Activated CD4-positive, alpha-beta memory T cell treated with anti-CD3 and anti-CD28 coated beads, Interleukin-2, amount 10 ng/mL, durations not matched to agents 7 days and 5 days (primary cell): Measurements from ENCODE around the gene ABHD12. TPM values are rescaled to one million over a fixed set of nuclear protein-coding genes. Genes with fewer than 3 reads are reported as not detected.
"Not testable (repeated sequence)": the region's sequence is repeated elsewhere in the genome, so short reads cannot be mapped to it uniquely, and the experiment has no call there.

Experiments used
- CTCF ChIA-PET: fragments of 350-600 bp; sonication (Branson Sonifier 250); formaldehyde crosslinking; loops from one replicate; lab custom pipeline; 2021; ENCODE audit warnings: antibody characterized with exemption, inconsistent platforms; lab: Charles Lee
- POLR2A ChIA-PET: fragments of 350-600 bp; sonication (Branson Sonifier 250); formaldehyde crosslinking; loops from one replicate; lab custom pipeline; 2021; ENCODE audit warnings: antibody characterized with exemption; lab: Charles Lee
- DNase-seq: peaks from one replicate; pipeline ENCODE4 v3.0.0-alpha.2; 2020
- H3K27ac Mint-ChIP-seq: one replicate; pipeline ENCODE4 v1.8.0; 2021; ENCODE audit warnings: mild to moderate bottlenecking, mixed read lengths
- H3K27me3 Mint-ChIP-seq: one replicate; pipeline ENCODE4 v1.8.0; 2021; ENCODE audit warnings: mixed read lengths
- H3K36me3 Mint-ChIP-seq: one replicate; pipeline ENCODE4 v1.8.0; 2021; ENCODE audit warnings: low read depth, mixed read lengths
- H3K4me1 Mint-ChIP-seq: one replicate; pipeline ENCODE4 v1.8.0; 2021; ENCODE audit warnings: mixed read lengths
- H3K4me3 Mint-ChIP-seq: one replicate; pipeline ENCODE4 v1.8.0; 2021; ENCODE audit warnings: mild to moderate bottlenecking, mixed read lengths
- H3K9me3 Mint-ChIP-seq: one replicate; pipeline ENCODE4 v1.8.0; 2021; ENCODE audit warnings: mixed read lengths
- total RNA-seq, 2 experiments: library from RNA; stranded (reverse); gene quantifications; one replicate each; pipeline ENCODE4 v1.2.3, GENCODE V29; 2021

ABHD12 gene
- total RNA-seq, 2 experiments from 2014 or later: 30.8 to 31.7 TPM

DNA sequence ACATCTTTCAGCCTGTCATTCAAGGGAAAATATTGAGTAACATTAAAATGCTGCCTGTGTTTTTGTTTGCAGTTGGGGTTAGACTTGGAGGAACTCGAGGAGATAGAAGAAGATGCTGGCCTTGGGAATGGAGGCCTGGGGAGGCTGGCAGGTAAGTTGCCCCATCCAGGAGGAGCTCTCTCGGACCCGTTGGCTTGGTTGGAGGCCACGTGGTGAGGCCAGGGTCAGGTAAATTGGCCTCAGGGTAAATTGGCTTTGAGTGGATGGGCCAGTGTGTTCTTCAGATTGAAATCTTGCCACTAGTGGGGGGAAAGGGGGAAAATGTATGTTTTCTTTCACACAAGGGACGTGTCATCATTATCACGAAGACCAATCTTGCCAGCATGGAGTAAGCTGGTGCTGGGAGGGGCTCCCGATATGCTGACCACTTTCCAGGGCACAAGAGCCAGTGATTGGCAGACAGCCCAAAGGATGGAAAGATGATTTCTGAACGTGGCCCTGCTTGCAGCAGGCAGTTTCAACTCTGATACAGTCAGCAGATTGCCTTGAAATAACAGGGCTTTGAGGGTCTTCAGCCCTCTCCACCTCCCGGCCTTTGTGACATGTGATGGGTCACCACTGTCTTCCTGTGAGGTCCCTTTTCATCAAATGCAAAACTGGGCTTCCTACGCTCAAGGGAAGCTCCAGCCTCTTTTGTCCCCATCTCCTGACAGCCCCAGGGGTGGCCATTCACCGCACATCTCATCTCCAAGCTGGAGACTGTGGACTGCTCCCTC lies 121.4 kb downstream of the ABHD12 start:
- H3K27ac Mint-ChIP-seq: no peak overlapping the region
- no peaks in the 10 kb centered on the region for H3K9me3 Mint-ChIP-seq
- no peak overlapping the region for H3K4me3 Mint-ChIP-seq
- POLR2A ChIA-PET: no interaction called here
- H3K36me3 Mint-ChIP-seq: peaks cover 14% of the 10 kb centered on the region
- no peak for DNase-seq
- H3K27me3 Mint-ChIP-seq: no peaks in the 10 kb centered on the region
- CTCF ChIA-PET: interaction anchor here (0.5 kb wide), 1 partner anchor 101 kb away, joined by 3 read pairs; no protein-coding TSS in a partner anchor
- H3K4me1 Mint-ChIP-seq: no peaks in the 10 kb centered on the region

DNA sequence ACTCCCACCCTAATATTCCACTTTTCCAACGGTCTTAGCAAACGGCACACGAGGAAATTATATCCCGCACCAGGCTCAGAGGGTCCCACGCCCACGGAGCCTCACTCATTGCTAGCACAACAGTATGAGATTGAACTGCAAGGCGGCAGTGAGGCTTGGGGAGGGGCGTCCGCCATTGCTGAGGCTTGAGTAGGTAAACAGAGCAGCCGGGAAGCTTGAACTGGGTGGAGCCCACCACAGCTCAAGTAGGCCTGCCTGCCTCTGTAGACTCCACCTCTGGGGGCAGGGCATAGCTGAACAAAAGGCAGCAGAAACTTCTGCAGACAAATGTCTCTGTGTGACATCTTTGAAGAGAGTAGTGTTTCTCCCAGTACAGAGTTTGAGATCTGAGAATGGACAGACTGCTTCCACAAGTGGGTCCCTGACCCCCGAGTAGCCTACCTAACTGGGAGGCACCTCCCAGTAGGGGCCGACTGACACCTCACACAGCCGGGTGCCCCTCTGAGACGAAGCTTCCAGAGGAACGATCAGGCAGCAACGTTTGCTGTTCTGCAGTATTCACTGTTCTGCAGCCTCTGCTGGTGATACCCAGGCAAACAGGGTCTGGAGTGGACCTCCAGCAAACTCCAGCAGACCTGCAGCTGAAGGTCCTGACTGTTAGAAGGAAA lies 129.7 kb downstream of the ABHD12 start:
- H3K27ac Mint-ChIP-seq, POLR2A ChIA-PET: not testable (repeated sequence)

DNA sequence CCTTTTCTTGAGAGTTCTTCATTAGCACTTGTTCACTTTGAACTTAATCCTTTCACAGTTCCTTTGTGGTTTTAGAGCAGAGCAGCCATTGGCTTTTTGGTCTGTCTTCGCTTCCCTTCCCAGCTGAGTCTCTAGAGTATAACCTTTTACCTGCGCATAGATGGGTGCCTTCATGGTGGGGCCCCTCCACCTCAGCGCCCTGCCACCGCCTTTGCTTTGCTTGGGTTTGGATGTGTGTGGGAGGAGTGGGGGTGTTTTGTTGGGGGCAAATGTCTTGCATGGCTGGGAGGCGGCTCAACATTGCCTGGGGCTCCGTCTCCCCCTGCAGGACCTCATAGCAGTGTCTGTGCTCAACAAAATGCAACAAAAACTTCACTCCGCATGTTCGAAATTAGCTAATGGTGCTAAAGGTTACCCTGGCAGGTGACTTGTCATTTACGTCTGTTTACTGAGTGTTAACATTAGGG lies 130.8 kb downstream of the ABHD12 start:
- CTCF ChIA-PET: no interaction called here
- POLR2A ChIA-PET: interaction anchor here (1.2 to 1.3 kb wide), 2 partner anchors 11 to 201 kb away, joined by 3 read pairs; partner anchors contain the start of gene ACSS1
- H3K4me3 Mint-ChIP-seq: no peak overlapping the region
- H3K27ac Mint-ChIP-seq: no peak overlapping the region
- H3K27me3 Mint-ChIP-seq: no peaks in the 10 kb centered on the region
- no peak for DNase-seq
- H3K36me3 Mint-ChIP-seq: peaks cover 43% of the 10 kb centered on the region
- no peaks in the 10 kb centered on the region for H3K9me3 Mint-ChIP-seq
- peaks cover 2% of the 10 kb centered on the region for H3K4me1 Mint-ChIP-seq

More for the DNA sequence above, 129.7 kb downstream of the ABHD12 start:
- CTCF ChIA-PET, H3K4me1 Mint-ChIP-seq, H3K9me3 Mint-ChIP-seq, DNase-seq, H3K4me3 Mint-ChIP-seq, H3K27me3 Mint-ChIP-seq: not testable (repeated sequence)
- peaks cover 43% of the 10 kb centered on the region for H3K36me3 Mint-ChIP-seq

DNA sequence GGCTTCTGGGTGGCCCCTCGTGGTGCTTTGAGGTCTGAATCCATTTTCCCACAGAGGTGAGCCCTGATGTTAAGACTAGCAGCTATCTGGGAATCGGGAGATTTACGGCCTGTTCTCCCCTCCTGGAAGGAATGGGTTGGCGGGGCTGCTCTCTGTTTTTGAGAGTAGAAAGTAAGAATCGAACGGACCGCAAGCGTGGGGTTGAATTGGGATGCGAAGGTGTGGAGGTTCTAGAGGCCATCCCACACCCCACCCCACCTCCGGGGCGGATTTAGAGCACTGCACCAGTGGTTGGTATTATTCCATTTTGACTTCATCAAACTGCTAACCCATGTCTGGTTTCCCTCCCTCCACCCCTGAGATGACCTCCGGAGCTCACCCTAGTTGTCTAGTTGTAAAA lies 131.3 kb downstream of the ABHD12 start:
- POLR2A ChIA-PET: interaction anchor here (1.2 to 1.3 kb wide), 2 partner anchors 11 to 201 kb away, joined by 3 read pairs; partner anchors contain the start of gene ACSS1
- Mint-ChIP-seq H3K4me3 (no peak overlapping the region), H3K4me1 (peaks cover 2% of the 10 kb centered on the region), H3K27me3 (no peaks in the 10 kb centered on the region), H3K27ac (no peak overlapping the region), H3K36me3 (peaks cover 39% of the 10 kb centered on the region), H3K9me3 (no peaks in the 10 kb centered on the region)
- DNase-seq: no peak
- CTCF ChIA-PET: no interaction called here

DNA sequence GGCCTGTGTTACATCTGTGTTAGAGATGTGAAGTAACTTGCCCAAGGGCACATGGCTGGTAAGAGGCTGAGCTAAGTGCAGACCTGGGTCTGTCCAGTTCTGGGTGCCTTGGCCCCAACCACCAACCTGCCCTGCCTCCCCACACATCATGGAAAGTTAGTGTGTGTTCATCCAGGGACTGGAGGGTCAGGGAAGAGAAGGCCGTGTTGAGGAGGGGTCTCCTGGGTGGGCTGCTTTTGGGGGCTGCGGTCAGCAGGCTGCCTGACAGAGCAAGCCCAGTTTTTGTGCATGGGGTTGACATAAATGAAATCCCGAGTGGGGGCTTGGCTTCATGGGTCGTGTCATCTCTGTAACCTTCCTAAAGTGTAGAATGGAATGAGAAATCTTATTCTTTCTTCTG lies 131.8 kb downstream of the ABHD12 start:
- no peak for DNase-seq
- H3K4me1 Mint-ChIP-seq: peaks cover 2% of the 10 kb centered on the region
- no peak overlapping the region for H3K4me3 Mint-ChIP-seq
- CTCF ChIA-PET: no interaction called here
- no peaks in the 10 kb centered on the region for H3K9me3 Mint-ChIP-seq
- peaks cover 35% of the 10 kb centered on the region for H3K36me3 Mint-ChIP-seq
- POLR2A ChIA-PET: interaction anchor here (1.2 kb wide), 1 partner anchor 200 kb away, joined by 3 read pairs; the partner anchor contains the start of gene ACSS1
- H3K27ac Mint-ChIP-seq: no peak overlapping the region
- H3K27me3 Mint-ChIP-seq: no peaks in the 10 kb centered on the region

DNA sequence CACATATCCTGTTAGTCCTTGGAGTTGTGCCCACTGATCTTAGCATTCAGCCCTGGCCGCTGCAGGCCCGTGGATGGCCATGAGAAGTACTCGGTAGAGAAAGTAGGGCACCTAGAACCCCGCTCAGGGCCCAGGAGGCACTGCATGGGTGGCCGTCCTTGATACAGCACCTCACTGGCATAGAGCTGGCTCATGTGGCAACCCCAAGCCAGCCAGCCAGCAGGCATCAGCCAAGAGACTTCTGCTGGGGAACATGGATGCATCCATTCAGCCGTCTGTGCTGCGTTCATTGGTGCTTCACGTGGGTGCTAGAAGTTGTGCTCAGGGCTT lies 132.2 kb downstream of the ABHD12 start:
- Mint-ChIP-seq H3K36me3 (peaks cover 35% of the 10 kb centered on the region), H3K9me3 (no peaks in the 10 kb centered on the region), H3K4me3 (no peak overlapping the region), H3K4me1 (peaks cover 2% of the 10 kb centered on the region), H3K27me3 (no peaks in the 10 kb centered on the region), H3K27ac (no peak overlapping the region)
- no peak for DNase-seq
- ChIA-PET POLR2A (no interaction called here), CTCF (no interaction called here)

DNA sequence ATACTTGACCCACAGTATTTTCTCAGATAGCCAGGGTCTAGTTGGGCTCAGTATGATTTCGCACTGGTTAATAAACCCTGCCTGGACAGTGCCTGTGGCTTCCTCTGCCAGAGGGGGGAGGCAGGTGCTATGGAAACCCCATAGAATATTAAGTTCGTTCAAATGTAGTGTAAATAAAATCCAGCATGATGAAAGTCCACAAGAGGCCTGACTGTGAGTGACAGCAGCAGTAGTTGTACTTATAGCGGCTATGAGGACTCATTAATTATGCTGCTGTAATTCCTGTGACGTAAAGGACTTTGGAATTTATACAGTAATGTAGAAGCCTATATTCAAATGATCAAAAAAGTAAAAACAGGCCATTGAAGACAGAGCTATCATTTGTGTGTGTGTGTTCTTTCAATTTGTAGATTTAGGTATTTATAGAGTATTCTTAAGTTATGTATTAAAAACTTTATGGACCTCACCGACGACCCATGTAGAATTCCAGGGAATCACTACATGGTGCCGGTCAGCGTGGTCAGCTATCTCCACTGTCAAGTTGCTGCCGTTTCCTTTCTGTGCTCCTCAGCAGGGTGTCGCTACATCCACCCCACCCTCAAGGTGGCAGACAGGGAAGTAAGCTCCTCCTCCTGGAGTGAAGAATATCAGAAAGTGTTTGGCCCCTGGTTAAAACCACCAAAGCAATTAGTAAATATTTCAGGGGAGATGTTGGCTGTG lies 132.7 kb downstream of the ABHD12 start:
- POLR2A ChIA-PET: no interaction called here
- peaks cover 31% of the 10 kb centered on the region for H3K36me3 Mint-ChIP-seq
- no peaks in the 10 kb centered on the region for H3K9me3 Mint-ChIP-seq
- CTCF ChIA-PET: no interaction called here
- no peak for DNase-seq
- peaks cover 2% of the 10 kb centered on the region for H3K4me1 Mint-ChIP-seq
- no peak overlapping the region for H3K27ac Mint-ChIP-seq
- no peak overlapping the region for H3K4me3 Mint-ChIP-seq
- no peaks in the 10 kb centered on the region for H3K27me3 Mint-ChIP-seq

DNA sequence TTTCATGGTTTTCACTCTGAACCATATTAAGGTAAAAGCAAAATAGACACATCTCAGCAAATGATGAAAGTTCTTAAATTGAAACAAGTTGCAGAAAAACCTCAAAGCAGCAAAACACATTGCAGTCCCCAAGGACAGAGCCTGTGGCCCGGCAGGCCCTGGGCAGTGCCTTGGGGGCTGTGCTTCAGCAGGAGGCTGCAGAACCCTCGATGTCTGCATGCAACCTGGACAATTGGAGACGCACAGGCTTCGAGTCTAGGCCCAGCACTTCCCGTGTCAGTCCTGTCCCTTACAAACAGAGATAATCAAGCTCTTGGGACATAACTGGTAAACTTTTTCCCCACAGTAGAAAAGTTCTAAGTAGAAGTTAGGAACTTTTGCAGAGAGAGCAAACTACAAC lies 133.5 kb downstream of the ABHD12 start:
- Mint-ChIP-seq H3K4me1 (peaks cover 4% of the 10 kb centered on the region), H3K9me3 (no peaks in the 10 kb centered on the region)
- DNase-seq: no peak

DNA sequence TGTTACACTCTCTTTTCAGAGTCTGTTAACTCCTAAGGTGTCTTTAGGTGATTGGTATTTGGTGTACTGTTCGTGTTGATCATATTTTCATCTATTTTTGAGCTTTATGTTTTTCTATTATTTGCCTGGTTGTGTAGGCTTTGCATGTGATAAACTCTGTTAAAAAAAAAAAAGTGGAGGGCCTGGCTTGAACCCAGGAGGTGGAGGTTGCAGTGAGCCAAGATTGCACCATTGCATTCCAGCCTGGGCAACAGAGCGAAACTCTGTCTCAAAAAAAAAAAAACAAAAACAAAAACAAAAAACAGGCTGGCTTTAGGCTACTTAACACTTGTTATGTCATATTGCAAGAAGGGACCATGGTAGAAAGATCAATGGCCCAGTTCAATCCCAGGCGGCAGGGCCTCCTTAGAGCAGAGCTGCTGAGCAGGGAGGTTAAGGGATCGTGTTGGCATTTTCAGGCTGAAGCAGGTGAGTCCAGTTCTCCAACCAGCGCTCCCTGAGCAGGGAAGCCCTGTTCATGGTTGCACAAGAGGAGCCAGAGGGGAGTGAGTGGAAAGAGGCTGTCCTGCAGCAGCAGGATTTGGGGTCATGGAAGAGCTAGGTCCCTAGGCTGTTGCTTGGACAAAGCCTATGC lies 134.3 kb downstream of the ABHD12 start:
- DNase-seq: no peak
- Mint-ChIP-seq H3K27ac (no peak overlapping the region), H3K27me3 (no peaks in the 10 kb centered on the region), H3K36me3 (peaks cover 20% of the 10 kb centered on the region), H3K4me1 (peaks cover 7% of the 10 kb centered on the region), H3K4me3 (no peak overlapping the region), H3K9me3 (no peaks in the 10 kb centered on the region)
- POLR2A ChIA-PET: interaction anchor here (0.9 kb wide), 1 partner anchor 8 kb away, joined by 3 read pairs; the partner anchor contains the start of gene PYGB
- CTCF ChIA-PET: interaction anchor here (0.7 kb wide), 1 partner anchor 268 kb away, joined by 3 read pairs; no protein-coding TSS in a partner anchor

More for the DNA sequence above, 133.5 kb downstream of the ABHD12 start:
- Mint-ChIP-seq H3K27ac (no peak overlapping the region), H3K4me3 (no peak overlapping the region), H3K36me3 (peaks cover 27% of the 10 kb centered on the region), H3K27me3 (no peaks in the 10 kb centered on the region)
- ChIA-PET POLR2A (interaction anchor here (0.9 kb wide), 1 partner anchor 9 kb away, joined by 3 read pairs; the partner anchor contains the start of gene PYGB), CTCF (no interaction called here)

DNA sequence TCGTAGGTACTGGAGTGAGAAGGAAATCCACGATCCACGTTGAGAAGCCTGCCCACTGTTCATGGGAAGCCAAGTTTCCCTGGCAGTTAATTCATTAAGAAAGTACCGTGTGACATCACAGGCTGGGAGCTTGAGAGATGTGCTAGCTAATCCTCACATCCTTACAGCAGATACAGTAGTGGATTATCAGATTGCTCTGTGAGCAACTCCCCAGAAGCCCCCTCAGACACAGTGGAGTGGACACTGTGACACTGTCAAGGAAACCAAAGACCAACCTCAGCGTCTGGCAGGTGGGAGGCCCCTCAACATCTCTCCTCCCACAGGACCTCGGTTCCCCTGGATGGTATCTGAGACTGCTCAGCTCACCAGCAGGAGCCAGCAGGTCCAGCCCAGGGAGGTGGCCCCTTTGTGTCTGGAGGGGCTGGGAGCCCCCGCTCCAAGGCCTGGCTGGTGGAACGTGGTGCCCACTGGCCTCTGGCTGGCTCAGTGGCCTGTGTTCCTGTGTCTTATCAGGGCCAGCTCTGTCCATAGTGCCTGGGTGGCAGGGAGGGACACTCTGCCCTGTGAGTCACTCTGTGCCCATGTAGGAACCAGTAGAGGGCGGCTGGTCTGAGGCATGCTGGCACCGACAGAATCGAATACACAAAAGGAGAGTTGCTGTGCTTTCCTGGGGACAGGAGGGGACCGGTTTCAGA lies 135.5 kb downstream of the ABHD12 start:
- Mint-ChIP-seq H3K4me3 (no peak overlapping the region), H3K27me3 (no peaks in the 10 kb centered on the region), H3K4me1 (peaks cover 18% of the 10 kb centered on the region), H3K9me3 (no peaks in the 10 kb centered on the region), H3K27ac (no peak overlapping the region), H3K36me3 (peaks cover 10% of the 10 kb centered on the region)
- CTCF ChIA-PET: no interaction called here
- POLR2A ChIA-PET: no interaction called here
- DNase-seq: no peak

DNA sequence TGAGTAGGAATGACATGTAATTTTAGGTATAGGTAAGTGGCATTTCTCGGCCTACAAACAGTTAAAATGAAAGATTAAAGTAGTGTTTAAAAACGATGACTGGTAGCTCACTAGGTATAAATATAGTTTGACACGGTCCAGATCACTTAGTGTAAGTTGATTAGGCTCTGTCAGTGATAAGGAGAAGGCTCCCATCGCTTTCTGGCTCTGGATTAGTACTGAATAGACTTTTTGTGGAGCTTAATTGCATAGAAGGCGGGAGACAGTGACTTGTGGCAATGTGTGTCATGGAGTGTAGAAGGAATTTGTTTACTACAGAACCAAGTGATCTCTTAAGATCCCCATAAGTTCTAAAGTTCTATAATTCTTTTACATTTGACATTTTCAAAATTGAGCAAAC lies 136.1 kb downstream of the ABHD12 start:
- H3K27ac Mint-ChIP-seq: no peak overlapping the region
- H3K36me3 Mint-ChIP-seq: peaks cover 5% of the 10 kb centered on the region
- ChIA-PET POLR2A (no interaction called here), CTCF (no interaction called here)
- no peaks in the 10 kb centered on the region for H3K27me3 Mint-ChIP-seq
- DNase-seq: no peak
- H3K4me3 Mint-ChIP-seq: no peak overlapping the region
- H3K9me3 Mint-ChIP-seq: no peaks in the 10 kb centered on the region
- H3K4me1 Mint-ChIP-seq: peaks cover 20% of the 10 kb centered on the region

DNA sequence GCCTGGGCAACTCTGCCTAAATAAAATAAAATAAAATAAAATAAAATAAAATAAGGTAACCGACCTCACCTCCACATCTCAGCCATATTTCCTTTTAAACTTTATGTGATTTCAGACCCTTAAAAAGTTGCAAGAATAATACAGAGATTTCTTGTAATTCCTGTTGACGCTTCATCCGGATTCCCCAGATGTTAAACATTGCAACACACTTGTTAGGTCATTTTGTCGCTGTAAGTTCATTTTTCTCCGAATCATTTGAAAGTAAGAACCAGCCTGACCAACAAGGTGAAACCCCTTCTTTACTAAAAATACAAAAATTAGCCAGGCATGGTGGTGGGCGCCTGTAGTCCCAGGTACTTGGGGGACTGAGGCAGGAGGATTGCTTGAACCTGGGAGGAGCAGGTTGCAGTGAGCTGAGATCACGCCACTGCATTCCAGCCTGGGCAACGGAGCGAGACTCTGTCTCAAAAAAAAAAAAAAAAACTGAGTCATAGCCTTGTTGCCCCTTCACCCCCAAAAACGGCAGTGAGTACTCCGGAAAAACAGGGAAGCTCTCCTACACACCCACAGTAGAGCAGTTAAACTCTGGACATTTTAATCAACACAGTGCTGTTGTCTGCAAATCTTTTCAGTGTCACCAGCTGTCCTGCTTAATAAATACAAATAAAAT lies 136.9 kb downstream of the ABHD12 start:
- Mint-ChIP-seq H3K9me3 (no peaks in the 10 kb centered on the region), H3K36me3 (no peaks in the 10 kb centered on the region), H3K4me1 (peaks cover 28% of the 10 kb centered on the region), H3K4me3 (no peak overlapping the region), H3K27ac (no peak overlapping the region), H3K27me3 (no peaks in the 10 kb centered on the region)
- CTCF ChIA-PET: no interaction called here
- DNase-seq: no peak
- POLR2A ChIA-PET: no interaction called here
